ENCODE results near the gene RPS28. TPM values are rescaled to one million over a fixed set of nuclear protein-coding genes. Genes with fewer than 3 reads are reported as not detected.
"Not testable (repeated sequence)": the region's sequence is repeated elsewhere in the genome, so short reads cannot be mapped to it uniquely, and the experiment has no call there.

The RPS28 gene
- total RNA-seq, result 1,000 to 10,000 TPM in 4 of 7 donors, 100 to 1,000 TPM in 3; 356 to 1,972 (median 1,411) TPM
- polyA plus RNA-seq, result 1,000 to 10,000 TPM; 1,207 to 2,442 (median 2,131) TPM
- long read RNA-seq, donor 1, transcript RPS28-203 (4 exons, 1,326 nt), result major isoform, 138 of 176 reads
- long read RNA-seq, donor 1, partial matches to known transcripts, result 30 of 176 reads
- long read RNA-seq, donor 1, other reads (novel, unspliced or antisense), result 0 of 176 reads
- long read RNA-seq, donor 2, transcript RPS28-203 (4 exons, 1,326 nt), result major isoform, 115 of 157 reads
- long read RNA-seq, donor 2, partial matches to known transcripts, result 41 of 157 reads
- long read RNA-seq, donor 2, other reads (novel, unspliced or antisense), result 0 of 157 reads

DNA sequence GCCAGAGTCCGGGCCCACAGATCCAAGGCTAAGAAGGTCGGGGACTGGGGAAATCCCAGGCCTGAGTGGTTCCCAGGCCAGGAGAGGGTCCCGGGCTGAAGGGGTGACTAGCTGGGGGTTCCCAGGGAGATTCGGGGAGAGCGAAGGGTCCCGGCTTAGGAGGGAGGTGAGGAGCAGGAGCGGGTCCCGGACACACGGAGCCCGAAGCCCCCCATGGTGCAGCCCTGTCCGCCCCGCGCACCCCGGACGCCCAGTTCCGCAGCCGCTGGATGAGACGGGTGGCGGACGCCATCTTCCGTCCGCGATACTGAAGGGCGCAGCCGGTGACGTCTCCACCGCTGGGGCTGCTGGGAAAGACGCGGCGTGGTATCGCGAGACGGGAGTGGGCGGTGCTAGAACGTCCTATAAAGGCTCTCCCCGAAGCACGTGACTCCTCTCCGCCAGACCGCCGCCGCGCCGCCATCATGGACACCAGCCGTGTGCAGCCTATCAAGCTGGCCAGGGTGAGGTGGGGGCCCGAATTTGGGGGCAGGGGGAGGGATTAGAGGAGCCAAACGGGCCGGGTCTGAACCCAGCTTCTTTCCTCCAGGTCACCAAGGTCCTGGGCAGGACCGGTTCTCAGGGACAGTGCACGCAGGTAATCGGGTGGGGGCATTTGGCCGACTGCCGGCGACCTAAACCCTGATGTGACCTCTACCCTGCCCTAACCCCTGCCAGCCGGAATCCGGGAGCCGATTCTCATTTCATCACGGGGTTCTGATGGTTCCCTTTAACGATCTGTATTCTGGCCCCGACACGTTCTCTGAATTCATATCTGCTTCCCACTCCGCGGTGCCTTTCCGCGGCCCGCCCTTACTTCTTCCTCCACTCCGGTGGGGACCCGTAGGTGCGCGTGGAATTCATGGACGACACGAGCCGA lies at the start of gene RPS28, which contains the start of gene NDUFA7:
RPS28 (plus strand) TSS at position 430 of the 919 bp plus-strand sequence; CDS start at position 465, 35 bp downstream.
NDUFA7 (minus strand) TSS at position 309 of the 919 bp plus-strand sequence; CDS start at position 292, 17 bp downstream.
- no peaks in the 10 kb centered on the region for H3K9me3 ChIP-seq
- H3K27ac ChIP-seq, result peak within 1 kb of the TSS; percentile 85 to 96 (median 92)
- peak within 1 kb of the TSS; percentile 75 to 98 (median 86) for H3K4me3 ChIP-seq
- DNase-seq, result peak; percentile 98
- intact Hi-C loops (cut with DNase I; ENCODE audit: low total_unique reads), result no loop called here
- 0 to 1% (median 0%) methylated on average over 33 to 72 of the region's 72 CpGs for WGBS, 5 donors
- no peaks in the 10 kb centered on the region for H3K27me3 ChIP-seq (replicated peaks in 1 of 7)
- H3K4me1 ChIP-seq, result peaks cover 26 to 82% (median 65%) of the 10 kb centered on the region in 6 donors
- TF ChIP-seq CTCF (IDR thresholded peaks at IDR 0.05 in 8 of 11, conservative IDR thresholded peaks at IDR 0.05 in 3 of 11), result peak; percentile 26 to 82 (median 68)
- TF ChIP-seq POLR2AphosphoS5 (IDR thresholded peaks at IDR 0.05), result peak; percentile 99
- TF ChIP-seq POLR2A (IDR thresholded peaks at IDR 0.05), result peak; percentile 54 to 83 (median 81)
- H3K36me3 ChIP-seq, result peaks cover 0 to 50% (median 19%) of the 10 kb centered on the region in 6 donors

- intact Hi-C loops (cut with DNase I; ENCODE audit: low total_unique reads); DNase-seq; H3K27me3 ChIP-seq (replicated peaks in 1 of 7); H3K36me3 ChIP-seq; H3K9me3 ChIP-seq; H3K4me1 ChIP-seq; H3K4me3 ChIP-seq; H3K27ac ChIP-seq: not testable (repeated sequence)
- no CpG with 5 or more reads among the region's 9 CpGs for WGBS, 5 donors
Measured at GRCh38 chr19:8276508-8276907, 44.8 kb upstream of the RPS28 start.

DNA sequence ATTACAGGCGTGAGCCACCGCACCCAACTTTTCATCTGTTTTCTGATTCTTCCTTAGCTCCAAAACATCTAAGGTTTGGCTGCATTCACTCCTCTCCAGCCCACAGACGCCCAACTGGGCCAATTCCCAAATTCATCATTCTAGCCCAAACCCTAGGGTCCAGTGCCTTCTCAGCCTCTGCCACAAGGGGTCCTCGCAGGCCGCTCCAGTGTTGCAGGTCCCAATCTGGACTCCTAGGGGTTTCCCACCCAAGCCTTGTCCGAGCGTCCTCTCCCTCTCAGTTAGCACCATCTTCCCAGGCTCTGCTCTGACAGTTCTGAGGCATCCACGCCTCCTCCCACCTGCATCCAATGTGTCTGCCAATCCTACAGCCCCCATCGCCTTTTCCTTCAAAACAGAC lies 30.0 kb upstream of the RPS28 start:
- intact Hi-C loops (cut with DNase I; ENCODE audit: low total_unique reads); H3K4me1 ChIP-seq; H3K9me3 ChIP-seq; H3K36me3 ChIP-seq; H3K27ac ChIP-seq; H3K4me3 ChIP-seq; H3K27me3 ChIP-seq (replicated peaks in 1 of 7); DNase-seq: not testable (repeated sequence)
- WGBS, 5 donors, result no CpG with 5 or more reads among the region's 9 CpGs

DNA sequence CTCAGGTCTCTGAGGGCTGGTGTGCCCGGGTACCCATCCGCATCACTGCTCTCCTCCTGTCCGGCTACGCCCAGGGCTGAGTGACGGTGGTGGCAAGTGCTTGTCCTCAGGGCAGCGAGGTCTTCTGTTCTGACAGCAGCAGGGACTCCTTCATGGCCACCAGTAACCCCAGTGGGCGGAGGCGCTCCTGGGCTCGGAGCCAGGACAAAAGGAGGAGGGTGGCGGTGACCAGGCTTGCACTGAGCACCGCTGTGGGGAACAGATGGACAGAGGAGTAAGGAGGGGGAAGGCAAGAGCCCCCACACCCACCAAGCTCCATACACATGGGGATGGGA lies 19.0 kb upstream of the RPS28 start:
- intact Hi-C loops (cut with DNase I; ENCODE audit: low total_unique reads), result no loop called here
- Histone ChIP-seq H3K9me3 (no peaks in the 10 kb centered on the region), H3K4me1 (peaks cover 6 to 46% (median 23%) of the 10 kb centered on the region in 6 donors), H3K27ac (peak overlapping the region in 1 of 8 donors; percentile 13), H3K36me3 (peaks cover 0 to 36% (median 11%) of the 10 kb centered on the region in 6 donors), H3K4me3 (no peak overlapping the region), H3K27me3 (replicated peaks in 1 of 7) (no peaks in the 10 kb centered on the region)
- WGBS, 5 donors, result 59 to 81% (median 72%) methylated on average over 11 of the region's 11 CpGs
- DNase-seq, result peak; percentile 80
- TF ChIP-seq CTCF (IDR thresholded peaks at IDR 0.05 in 8 of 11, conservative IDR thresholded peaks at IDR 0.05 in 3 of 11), result no peak
- peak in 2 of 3 donors; percentile 30 to 36 for TF ChIP-seq POLR2AphosphoS5 (IDR thresholded peaks at IDR 0.05)
- no peak for TF ChIP-seq POLR2A (IDR thresholded peaks at IDR 0.05)

All from spleen (tissue), 13 donors.